8988T (cell line): Measurements from ENCODE around the gene SPTBN5.

Experiments used
- DNase-seq: peaks from one replicate; pipeline ENCODE4 v3.0.0; 2011

Gene SPTBN5

GRCh38 chr15:41821831-41822230 lies 72.0 kb downstream of the SPTBN5 start:
- DNase-seq: no peak

- DNase-seq: no peak
Observed at GRCh38 chr15:41820791-41821423, 72.9 kb downstream of the SPTBN5 start.

- DNase-seq: no peak
Observed at GRCh38 chr15:41819455-41820050, 74.3 kb downstream of the SPTBN5 start.

GRCh38 chr15:41817781-41818180 lies 76.1 kb downstream of the SPTBN5 start:
- DNase-seq: no peak

- DNase-seq: no peak
Observed at GRCh38 chr15:41817327-41817726, 76.5 kb downstream of the SPTBN5 start.

- no peak for DNase-seq
Observed at GRCh38 chr15:41816788-41817187, 77.1 kb downstream of the SPTBN5 start.

- DNase-seq: no peak
Observed at GRCh38 chr15:41814534-41814933, 79.3 kb downstream of the SPTBN5 start.

- no peak for DNase-seq
Observed at GRCh38 chr15:41813426-41813825, 80.4 kb downstream of the SPTBN5 start.

- no peak for DNase-seq
Observed at GRCh38 chr15:41812820-41813375, 81.0 kb downstream of the SPTBN5 start.

- peak; percentile 55 for DNase-seq
Observed at GRCh38 chr15:41811432-41812195, 82.2 kb downstream of the SPTBN5 start.

GRCh38 chr15:41810651-41811431 lies 83.0 kb downstream of the SPTBN5 start:
- DNase-seq: no peak

- no peak for DNase-seq
Observed at GRCh38 chr15:41809526-41810220, 84.2 kb downstream of the SPTBN5 start.

- no peak for DNase-seq
Observed at GRCh38 chr15:41809121-41809520, 84.7 kb downstream of the SPTBN5 start.

GRCh38 chr15:41806291-41807181 lies 87.3 kb downstream of the SPTBN5 start:
- no peak for DNase-seq

GRCh38 chr15:41805711-41806110 lies 88.1 kb downstream of the SPTBN5 start:
- no peak for DNase-seq

GRCh38 chr15:41804916-41805666 lies 88.8 kb downstream of the SPTBN5 start:
- DNase-seq: no peak

GRCh38 chr15:41804361-41804760 lies 89.5 kb downstream of the SPTBN5 start:
- DNase-seq: no peak

GRCh38 chr15:41801850-41802455 lies 91.9 kb downstream of the SPTBN5 start:
- DNase-seq: no peak

- DNase-seq: no peak
Observed at GRCh38 chr15:41801185-41801584, 92.7 kb downstream of the SPTBN5 start.

GRCh38 chr15:41799488-41799805 lies 94.4 kb downstream of the SPTBN5 start:
- DNase-seq: no peak
